GM23338 (cell line): ENCODE data around the gene AOC1. TPM values are rescaled to one million over a fixed set of nuclear protein-coding genes. Genes with fewer than 3 reads are reported as not detected.

Source experiments
- ATAC-seq: fragments of 200-7000 bp; cut with Tn5 transposase; 3 replicates; pipeline ENCODE4 v1.9.1; 2020
- DNase-seq: peaks from one replicate; pipeline ENCODE4 v3.0.0-alpha.2; 2015; ENCODE audit warnings: low spot score
- H2AFZ ChIP-seq: fragments of 200-600 bp; sonication (generic); 2 replicates; pipeline ENCODE4 v1.8.0; 2016; ENCODE audit warnings: antibody characterized with exemption, mild to moderate bottlenecking, moderate library complexity
- H3F3A ChIP-seq: fragments of 200-600 bp; sonication (generic); replicated peaks from 2 replicates; pipeline ENCODE4 v1.8.0; 2017; ENCODE audit warnings: antibody characterized with exemption, mixed run types, low read depth
- H3K27ac ChIP-seq: fragments of 200-600 bp; sonication (generic); 2 replicates; pipeline ENCODE4 v1.6.1; 2016; ENCODE audit warnings: low read depth
- H3K27me3 ChIP-seq: fragments of 200-600 bp; sonication (generic); 2 replicates; pipeline ENCODE4 v1.8.0; 2016; ENCODE audit warnings: mild to moderate bottlenecking, mixed run types, moderate library complexity; ENCODE audit not compliant: insufficient read depth
- H3K36me3 ChIP-seq: fragments of 200-600 bp; sonication (generic); 2 replicates; pipeline ENCODE4 v1.8.0; 2016; ENCODE audit warnings: mild to moderate bottlenecking; ENCODE audit not compliant: insufficient read depth
- H3K4me1 ChIP-seq: fragments of 200-600 bp; sonication (generic); 2 replicates; pipeline ENCODE4 v1.8.0; 2016; ENCODE audit warnings: mild to moderate bottlenecking, moderate library complexity; ENCODE audit not compliant: insufficient read depth
- H3K4me2 ChIP-seq: fragments of 200-600 bp; sonication (generic); 2 replicates; pipeline ENCODE4 v1.7.1; 2017; ENCODE audit warnings: mixed run types
- H3K4me3 ChIP-seq: fragments of 200-600 bp; sonication (generic); 2 replicates; pipeline ENCODE4 v1.6.1; 2016; ENCODE audit warnings: mixed run types
- H3K79me2 ChIP-seq: fragments of 200-600 bp; sonication (generic); replicated peaks from 2 replicates; pipeline ENCODE4 v1.8.0; 2017; ENCODE audit warnings: mild to moderate bottlenecking; ENCODE audit not compliant: insufficient read depth
- H3K9me2 ChIP-seq: fragments of 200-600 bp; sonication (generic); 2 replicates; pipeline ENCODE4 v1.8.0; 2017; ENCODE audit not compliant: insufficient read depth
- H4K20me1 ChIP-seq: fragments of 200-600 bp; sonication (generic); replicated peaks from 2 replicates; pipeline ENCODE4 v1.8.0; 2017; ENCODE audit warnings: mild to moderate bottlenecking; ENCODE audit not compliant: insufficient read depth
- H3K27ac Mint-ChIP-seq: 2 replicates; pipeline ENCODE4 v1.8.0; 2020; ENCODE audit warnings: inconsistent platforms, mild to moderate bottlenecking, moderate library complexity, mixed read lengths
- H3K27me3 Mint-ChIP-seq: 3 replicates; pipeline ENCODE4 v1.8.0; 2022; ENCODE audit warnings: low read depth, mild to moderate bottlenecking, moderate library complexity, mixed read lengths, inconsistent platforms; ENCODE audit not compliant: insufficient read depth, poor library complexity
- H3K36me3 Mint-ChIP-seq: 3 replicates; pipeline ENCODE4 v1.8.0; 2021; ENCODE audit warnings: low read depth, mild to moderate bottlenecking, inconsistent platforms, moderate library complexity, mixed read lengths
- H3K4me1 Mint-ChIP-seq: 3 replicates; pipeline ENCODE4 v1.8.0; 2020; ENCODE audit warnings: mild to moderate bottlenecking, inconsistent platforms, mixed read lengths
- H3K4me3 Mint-ChIP-seq: 3 replicates; pipeline ENCODE4 v1.8.0; 2021; ENCODE audit warnings: moderate library complexity, mild to moderate bottlenecking, inconsistent platforms, mixed read lengths
- H3K9me3 Mint-ChIP-seq: 3 replicates; pipeline ENCODE4 v1.8.0; 2020; ENCODE audit warnings: moderate library complexity, mild to moderate bottlenecking, inconsistent platforms, mixed read lengths
- CREB1 ChIP-seq: fragments of 250-450 bp; sonication (Bioruptor Pico); IDR thresholded peaks from 2 replicates; pipeline ENCODE4 v1.5.0; 2020; ENCODE audit warnings: low read depth, mild to moderate bottlenecking, moderate library complexity
- CTCF ChIP-seq, 2 experiments: fragments of 200-600 bp in 1 of 2; sonication (generic) in 1 of 2; conservative IDR thresholded peaks; 2 replicates each; pipeline versions ENCODE4 v1.5.1 to v1.6.1; 2016 to 2017; ENCODE audit warnings: antibody characterized with exemption in 2 of 2, low read depth in 2 of 2, mild to moderate bottlenecking in 2 of 2, moderate library complexity in 1 of 2
- EZH2 ChIP-seq: fragments of 200-600 bp; sonication (generic); IDR thresholded peaks from one replicate; pipeline ENCODE4 v1.8.0; 2017; ENCODE audit warnings: antibody characterized with exemption, mild to moderate bottlenecking, low read depth; ENCODE audit not compliant: unreplicated experiment
- EZH2phosphoT487 ChIP-seq: fragments of 200-600 bp; sonication (generic); IDR thresholded peaks from one replicate; pipeline ENCODE4 v1.8.1; 2018; ENCODE audit warnings: antibody characterized with exemption; ENCODE audit not compliant: unreplicated experiment
- JUNB ChIP-seq: IDR thresholded peaks from one replicate; pipeline ENCODE4 v1.6.1; 2016; ENCODE audit warnings: antibody characterized with exemption; ENCODE audit not compliant: unreplicated experiment
- NANOG ChIP-seq: IDR thresholded peaks from 2 replicates; pipeline ENCODE4 v1.6.1; 2016; ENCODE audit warnings: antibody characterized with exemption, borderline replicate concordance
- POLR2AphosphoS5 ChIP-seq: IDR thresholded peaks from 2 replicates; pipeline ENCODE4 v1.6.1; 2016; ENCODE audit warnings: antibody characterized with exemption, low read depth
- STAT1 ChIP-seq: IDR thresholded peaks from one replicate; pipeline ENCODE4 v1.6.1; 2016; ENCODE audit warnings: antibody characterized with exemption; ENCODE audit not compliant: unreplicated experiment
- ZNF114 ChIP-seq: fragments of 250-450 bp; sonication (Bioruptor Pico); IDR thresholded peaks from 2 replicates; pipeline ENCODE4 v1.5.0; 2020; ENCODE audit warnings: mild to moderate bottlenecking, moderate library complexity
- ZNF331 ChIP-seq: fragments of 250-450 bp; sonication (Bioruptor Pico); IDR thresholded peaks from 2 replicates; pipeline ENCODE4 v1.5.0; 2020; ENCODE audit warnings: low read depth, mild to moderate bottlenecking, moderate library complexity
- ZNF462 ChIP-seq: fragments of 250-450 bp; sonication (Bioruptor Pico); IDR thresholded peaks from 2 replicates; pipeline ENCODE4 v1.5.0; 2020; ENCODE audit warnings: mild to moderate bottlenecking, moderate library complexity
- polyA plus RNA-seq: library from polyadenylated mRNA; unstranded; fragments of >200 nt; fragmentation: Nextera tagmentation; extraction: Ambion mirVana; gene quantifications from 2 replicates; pipeline ENCODE4 v1.2.1, GENCODE V29; 2016
- total RNA-seq: library from RNA; depleted of rRNA; stranded (reverse); fragments of >200 nt; shearing (Covaris generic); gene quantifications from 2 replicates; pipeline ENCODE4 v1.2.3, GENCODE V29; 2014
- TF ChIP-seq, protein P1 (sequence below): IDR thresholded peaks from 2 replicates; pipeline ENCODE4 v1.6.1; 2016; ENCODE audit warnings: antibody characterized with exemption
- TF ChIP-seq, protein P2 (sequence below): IDR thresholded peaks from one replicate; pipeline ENCODE4 v1.6.1; 2018; ENCODE audit warnings: antibody characterized with exemption; ENCODE audit not compliant: unreplicated experiment

The AOC1 gene
- total and polyA plus RNA-seq, 2 experiments from 2014 or later = not detected

DNA sequence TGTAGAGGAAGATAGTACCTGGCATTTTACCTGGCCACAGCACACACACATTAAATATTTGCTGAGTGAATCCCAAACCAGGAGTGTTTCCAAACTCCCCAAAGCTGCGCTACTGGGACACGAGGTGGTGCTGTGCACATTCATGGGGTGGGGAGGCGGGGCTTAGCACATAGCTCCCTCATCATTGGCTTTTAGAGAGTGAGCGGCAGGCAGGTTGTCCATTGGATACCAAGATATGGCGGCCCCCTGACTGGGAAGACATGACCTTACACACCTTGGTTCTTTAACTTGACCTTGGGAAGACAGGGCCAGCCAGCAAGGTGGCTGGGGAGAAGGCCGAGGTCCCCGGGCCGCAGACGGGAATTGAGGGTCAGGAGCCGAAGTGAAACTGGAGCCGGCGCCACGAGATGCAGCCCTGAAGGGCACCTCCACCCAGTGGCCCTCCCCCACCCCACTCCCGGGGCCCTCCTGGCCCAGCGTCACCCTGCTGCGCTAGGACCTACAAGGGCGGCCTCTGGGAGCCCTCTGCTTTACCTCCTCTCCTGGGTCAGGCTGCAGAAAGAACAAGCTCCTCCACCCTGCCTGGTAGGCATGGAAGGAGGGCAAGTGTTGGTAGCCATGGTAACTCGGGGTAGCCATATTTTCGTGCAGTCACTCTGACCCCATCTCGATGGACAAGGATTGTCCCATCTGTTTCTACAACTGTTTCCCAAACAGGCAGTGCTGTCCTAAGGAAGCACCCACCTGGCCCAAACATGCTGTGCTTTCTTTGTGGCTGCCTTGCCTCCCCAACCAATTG is 27.7 kb upstream of the AOC1 start:
- H3K4me1 ChIP-seq = no peaks in the 10 kb centered on the region
- no peaks in the 10 kb centered on the region; the same call in 1 of the 2 replicates for H3K36me3 ChIP-seq
- no peaks in the 10 kb centered on the region for H3K9me3 Mint-ChIP-seq
- no peaks in the 10 kb centered on the region for H3K79me2 ChIP-seq
- H3K4me3 Mint-ChIP-seq = no peak overlapping the region
- no peaks in the 10 kb centered on the region for H4K20me1 ChIP-seq
- TF ChIP-seq, protein P1, sequence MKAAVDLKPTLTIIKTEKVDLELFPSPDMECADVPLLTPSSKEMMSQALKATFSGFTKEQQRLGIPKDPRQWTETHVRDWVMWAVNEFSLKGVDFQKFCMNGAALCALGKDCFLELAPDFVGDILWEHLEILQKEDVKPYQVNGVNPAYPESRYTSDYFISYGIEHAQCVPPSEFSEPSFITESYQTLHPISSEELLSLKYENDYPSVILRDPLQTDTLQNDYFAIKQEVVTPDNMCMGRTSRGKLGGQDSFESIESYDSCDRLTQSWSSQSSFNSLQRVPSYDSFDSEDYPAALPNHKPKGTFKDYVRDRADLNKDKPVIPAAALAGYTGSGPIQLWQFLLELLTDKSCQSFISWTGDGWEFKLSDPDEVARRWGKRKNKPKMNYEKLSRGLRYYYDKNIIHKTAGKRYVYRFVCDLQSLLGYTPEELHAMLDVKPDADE = no peak
- no peak for TF ChIP-seq JUNB
- TF ChIP-seq, protein P2, sequence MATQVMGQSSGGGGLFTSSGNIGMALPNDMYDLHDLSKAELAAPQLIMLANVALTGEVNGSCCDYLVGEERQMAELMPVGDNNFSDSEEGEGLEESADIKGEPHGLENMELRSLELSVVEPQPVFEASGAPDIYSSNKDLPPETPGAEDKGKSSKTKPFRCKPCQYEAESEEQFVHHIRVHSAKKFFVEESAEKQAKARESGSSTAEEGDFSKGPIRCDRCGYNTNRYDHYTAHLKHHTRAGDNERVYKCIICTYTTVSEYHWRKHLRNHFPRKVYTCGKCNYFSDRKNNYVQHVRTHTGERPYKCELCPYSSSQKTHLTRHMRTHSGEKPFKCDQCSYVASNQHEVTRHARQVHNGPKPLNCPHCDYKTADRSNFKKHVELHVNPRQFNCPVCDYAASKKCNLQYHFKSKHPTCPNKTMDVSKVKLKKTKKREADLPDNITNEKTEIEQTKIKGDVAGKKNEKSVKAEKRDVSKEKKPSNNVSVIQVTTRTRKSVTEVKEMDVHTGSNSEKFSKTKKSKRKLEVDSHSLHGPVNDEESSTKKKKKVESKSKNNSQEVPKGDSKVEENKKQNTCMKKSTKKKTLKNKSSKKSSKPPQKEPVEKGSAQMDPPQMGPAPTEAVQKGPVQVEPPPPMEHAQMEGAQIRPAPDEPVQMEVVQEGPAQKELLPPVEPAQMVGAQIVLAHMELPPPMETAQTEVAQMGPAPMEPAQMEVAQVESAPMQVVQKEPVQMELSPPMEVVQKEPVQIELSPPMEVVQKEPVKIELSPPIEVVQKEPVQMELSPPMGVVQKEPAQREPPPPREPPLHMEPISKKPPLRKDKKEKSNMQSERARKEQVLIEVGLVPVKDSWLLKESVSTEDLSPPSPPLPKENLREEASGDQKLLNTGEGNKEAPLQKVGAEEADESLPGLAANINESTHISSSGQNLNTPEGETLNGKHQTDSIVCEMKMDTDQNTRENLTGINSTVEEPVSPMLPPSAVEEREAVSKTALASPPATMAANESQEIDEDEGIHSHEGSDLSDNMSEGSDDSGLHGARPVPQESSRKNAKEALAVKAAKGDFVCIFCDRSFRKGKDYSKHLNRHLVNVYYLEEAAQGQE = no peak
- TF ChIP-seq EZH2phosphoT487 = no peak
- no peak for TF ChIP-seq CREB1 (CRISPR knock-in tag)
- TF ChIP-seq NANOG = no peak
- TF ChIP-seq ZNF114 (CRISPR knock-in tag) = no peak
- no peak for TF ChIP-seq POLR2AphosphoS5
- no peak for TF ChIP-seq ZNF331 (CRISPR knock-in tag)
- no peak for TF ChIP-seq STAT1
- TF ChIP-seq CTCF (conservative IDR thresholded peaks at IDR 0.05; ENCODE audit: low read depth in 2 of 2) = no peak
- no peak for TF ChIP-seq EZH2
- no peak for TF ChIP-seq ZNF462
- H2AFZ ChIP-seq = peak overlapping the region; percentile 74; the same call in 1 of the 2 replicates
- no peak overlapping the region for H3K4me2 ChIP-seq
- H3K4me3 ChIP-seq = no peak overlapping the region
- DNase-seq (peak; percentile 35), ATAC-seq (peak; percentile 60)
- peaks cover 14% of the 10 kb centered on the region; the same call in 2 of the 3 replicates for H3K4me1 Mint-ChIP-seq
- H3K27ac Mint-ChIP-seq = no peak overlapping the region
- no peaks in the 10 kb centered on the region; the same call in 2 of the 3 replicates for H3K36me3 Mint-ChIP-seq
- H3K27me3 ChIP-seq = no peaks in the 10 kb centered on the region
- peaks cover 6% of the 10 kb centered on the region for H3K27me3 Mint-ChIP-seq
- no peaks in the 10 kb centered on the region for H3K9me2 ChIP-seq
- H3F3A ChIP-seq = no peaks in the 10 kb centered on the region
- no peak overlapping the region for H3K27ac ChIP-seq
